Measurements from ENCODE around the gene OTUD1. TPM values are rescaled to one million over a fixed set of nuclear protein-coding genes. Genes with fewer than 3 reads are reported as not detected.

The OTUD1 gene
- total and polyA plus RNA-seq, 2 donors (not counting 1 experiment from before 2014, with no cell fraction given): 69.0 to 92.8 TPM

GRCh38 chr10:23435378-23435777 is 3.5 kb upstream of the OTUD1 start:
- ChIA-PET POLR2A (no interaction called here), CTCF (no interaction called here)
- no peaks in the 10 kb centered on the region for H3K9me3 Mint-ChIP-seq (ENCODE audit: insufficient read depth)
- TF ChIP-seq CTCF (IDR thresholded peaks at IDR 0.05) (no peak), EZH2 (IDR thresholded peaks at IDR 0.05; ENCODE audit: borderline replicate concordance, insufficient read depth, low read depth, low read length, poor library complexity, severe bottlenecking) (no peak)
- Histone ChIP-seq H3K36me3 (replicated peaks in 1 of 2; ENCODE audit: control extremely low read depth in 1 of 2, control insufficient read depth in 1 of 2, extremely low read depth in 1 of 2, insufficient read depth in 2 of 2, low read length in 1 of 2) (no peaks in the 10 kb centered on the region), H3K9me3 (ENCODE audit: control extremely low read depth in 1 of 3, control insufficient read depth in 2 of 3, insufficient read depth in 1 of 3, low read length in 2 of 3) (no peaks in the 10 kb centered on the region), H3K4me3 (ENCODE audit: control extremely low read depth in 1 of 5, extremely low read depth in 1 of 5, insufficient read depth in 1 of 5, low read depth in 2 of 5, low read length in 4 of 5) (no peak overlapping the region), H3K4me2 (replicated peaks; ENCODE audit: low read depth, low read length, poor library complexity, severe bottlenecking) (no peak overlapping the region), H3K27ac (ENCODE audit: low read length in 2 of 2) (no peak overlapping the region), H3K27me3 (replicated peaks in 1 of 4; ENCODE audit: control extremely low read depth in 1 of 4, control insufficient read depth in 3 of 4, insufficient read depth in 4 of 4, low read length in 3 of 4) (no peaks in the 10 kb centered on the region), H3K4me1 (ENCODE audit: control insufficient read depth in 2 of 2, insufficient read depth in 2 of 2, low read length in 2 of 2) (peaks cover 9 to 16% of the 10 kb centered on the region in 2 donors), H2AFZ (ENCODE audit: insufficient read depth, low read depth, low read length, poor library complexity, severe bottlenecking) (no peak overlapping the region), H4K20me1 (ENCODE audit: control insufficient read depth, insufficient read depth, low read length, poor library complexity, severe bottlenecking) (peaks cover 4% of the 10 kb centered on the region), H3K9ac (ENCODE audit: low read length) (no peak overlapping the region), H3K79me2 (ENCODE audit: control insufficient read depth, insufficient read depth, low read length) (peaks cover 6% of the 10 kb centered on the region)
- no CpG with 5 or more reads among the region's 1 CpG for WGBS (ENCODE audit: insufficient coverage)
- no peak overlapping the region for H3K4me3 Mint-ChIP-seq
- intact Hi-C loops (cut with micrococcal nuclease): loop anchor here (2.0 to 10.0 kb wide), 5 partner anchors 13 to 1289 kb away; partner anchors contain the start of genes ARHGAP21, BMI1 and C10orf67
- no peak for DNase-seq
- peaks cover 29% of the 10 kb centered on the region for H3K4me1 Mint-ChIP-seq
- no peak overlapping the region for H3K27ac Mint-ChIP-seq
- ATAC-seq (ENCODE audit: low read depth): no peak
- no peaks in the 10 kb centered on the region for H3K27me3 Mint-ChIP-seq

- TF ChIP-seq EZH2 (IDR thresholded peaks at IDR 0.05; ENCODE audit: borderline replicate concordance, insufficient read depth, low read depth, low read length, poor library complexity, severe bottlenecking) (no peak), CTCF (IDR thresholded peaks at IDR 0.05) (no peak)
- peak overlapping the region; percentile 72 for H3K27ac Mint-ChIP-seq
- Histone ChIP-seq H3K36me3 (replicated peaks in 1 of 2; ENCODE audit: control extremely low read depth in 1 of 2, control insufficient read depth in 1 of 2, extremely low read depth in 1 of 2, insufficient read depth in 2 of 2, low read length in 1 of 2) (no peaks in the 10 kb centered on the region), H3K4me3 (ENCODE audit: control extremely low read depth in 1 of 5, extremely low read depth in 1 of 5, insufficient read depth in 1 of 5, low read depth in 2 of 5, low read length in 4 of 5) (no peak overlapping the region), H3K9ac (ENCODE audit: low read length) (no peak overlapping the region), H3K79me2 (ENCODE audit: control insufficient read depth, insufficient read depth, low read length) (peaks cover 22% of the 10 kb centered on the region), H4K20me1 (ENCODE audit: control insufficient read depth, insufficient read depth, low read length, poor library complexity, severe bottlenecking) (peaks cover 18% of the 10 kb centered on the region), H3K4me2 (replicated peaks; ENCODE audit: low read depth, low read length, poor library complexity, severe bottlenecking) (no peak overlapping the region), H2AFZ (ENCODE audit: insufficient read depth, low read depth, low read length, poor library complexity, severe bottlenecking) (no peak overlapping the region), H3K27me3 (replicated peaks in 1 of 4; ENCODE audit: control extremely low read depth in 1 of 4, control insufficient read depth in 3 of 4, insufficient read depth in 4 of 4, low read length in 3 of 4) (no peaks in the 10 kb centered on the region), H3K27ac (ENCODE audit: low read length in 2 of 2) (peak overlapping the region in 1 of 2 donors; percentile 86), H3K9me3 (ENCODE audit: control extremely low read depth in 1 of 3, control insufficient read depth in 2 of 3, insufficient read depth in 1 of 3, low read length in 2 of 3) (no peaks in the 10 kb centered on the region), H3K4me1 (ENCODE audit: control insufficient read depth in 2 of 2, insufficient read depth in 2 of 2, low read length in 2 of 2) (peaks cover 22 to 23% of the 10 kb centered on the region in 2 donors)
- intact Hi-C loops (cut with micrococcal nuclease): loop anchor here (5.0 to 10.0 kb wide), 4 partner anchors 92 to 1288 kb away; partner anchors contain the start of genes ARHGAP21, BMI1 and C10orf67
- H3K4me1 Mint-ChIP-seq: peaks cover 45% of the 10 kb centered on the region
- no peaks in the 10 kb centered on the region for H3K9me3 Mint-ChIP-seq (ENCODE audit: insufficient read depth)
- ChIA-PET POLR2A (no interaction called here), CTCF (no interaction called here)
- 100% methylated on average over 3 of the region's 4 CpGs for WGBS (ENCODE audit: insufficient coverage)
- ATAC-seq (ENCODE audit: low read depth): no peak
- no peak overlapping the region for H3K4me3 Mint-ChIP-seq
- DNase-seq: no peak
- H3K27me3 Mint-ChIP-seq: no peaks in the 10 kb centered on the region
These were observed 1.9 kb upstream of the OTUD1 start for GRCh38 chr10:23436983-23437382.
